H1 (cell line): Measurements from ENCODE around the gene SPP1. TPM values are rescaled to one million over a fixed set of nuclear protein-coding genes. Genes with fewer than 3 reads are reported as not detected.

Experiments
- CHD7 ChIP-seq: fragments of 300-600 bp; sonication (generic); IDR thresholded peaks from 2 replicates; pipeline ENCODE4 v1.7.1; 2012; ENCODE audit warnings: low read length, moderate library complexity, mild to moderate bottlenecking, inconsistent platforms; ENCODE audit not compliant: insufficient replicate concordance
- SIN3A ChIP-seq, 2 experiments: IDR thresholded peaks in 1 of 2; conservative IDR thresholded peaks in 1 of 2; 2 replicates each; pipeline ENCODE4 v1.6.1; 2011 to 2012; ENCODE audit warnings: low read length in 2 of 2, improper control_type of control experiment in 1 of 2, low read depth in 1 of 2, mild to moderate bottlenecking in 1 of 2
- polyA plus RNA-seq, 7 experiments: library from polyadenylated mRNA; depleted of rRNA in 3 of 7; stranded (reverse) in 5 of 7; unstranded in 2 of 7; fragments of >200 nt in 5 of 7; fragments of 200-250 nt in 2 of 7; gene quantifications; 1 replicate in 5 of 7; 2 replicates in 1 of 7; 4 replicates in 1 of 7; pipeline versions ENCODE4 v1.2.1 to v1.2.3, GENCODE V29; 2011 to 2013; ENCODE audit warnings: missing spikeins in 2 of 7, mixed read lengths in 2 of 7
- total RNA-seq: library from RNA; stranded (reverse); fragmentation: NEBNext Ultra II Directional; extraction: Animal tissue kit (Norgen Biotek cat#: 25700); gene quantifications from 2 replicates; pipeline ENCODE4 v1.2.1, GENCODE V29; 2021

The SPP1 gene
- total and polyA plus RNA-seq, 2 of the 8 experiments (the other 6 are each of a cell fraction or from before 2014, with no cell fraction given), result 13.7 to 26.5 TPM

- TF ChIP-seq CHD7 (no peak), SIN3A (conservative IDR thresholded peaks at IDR 0.05 in 1 of 2, IDR thresholded peaks at IDR 0.05 in 1 of 2; ENCODE audit: low read depth in 1 of 2, low read length in 2 of 2) (no peak)
Measured at GRCh38 chr4:87962398-87963146, 12.9 kb upstream of the SPP1 start (continued).
